K562 (cell line): ENCODE results near the gene IL4R. TPM values are rescaled to one million over a fixed set of nuclear protein-coding genes. Genes with fewer than 3 reads are reported as not detected.
A peak's percentile ranks its signal among the peaks of the same experiment; 100 is the strongest.

Source experiments
- ATAC-seq: fragments of 200-7000 bp; cut with Tn5 transposase; 3 replicates; pipeline ENCODE4 v1.9.1; 2020; ENCODE audit warnings: moderate library complexity
- BruUV-seq: library from RNA; stranded (reverse); fragments of 400-500 nt; replicated peaks from 2 replicates; lab custom pipeline; 2021; lab: Mats Ljungman, UMichigan
- CTCF ChIA-PET: fragments of 300-600 bp; formaldehyde crosslinking; extraction: SDS; loops from one replicate; lab custom pipeline; 2021; ENCODE audit warnings: low intra/inter-chr PET ratio; lab: Yijun Ruan, JAX
- POLR2A ChIA-PET: fragments of 300-600, 350-650 bp; sonication (Branson Sonifier 250); formaldehyde crosslinking; extraction: SDS; loops from one replicate; lab custom pipeline; 2021; ENCODE audit warnings: antibody characterized with exemption, inconsistent platforms; lab: Yijun Ruan, JAX
- DNase-seq, 4 experiments: peaks; one replicate each; pipeline versions ENCODE4 v3.0.0 to v3.0.0-alpha.2; 2011 to 2018; ENCODE audit warnings: low spot score in 3 of 4, mixed read lengths in 3 of 4; ENCODE audit errors: extremely low read depth in 1 of 4
- FAIRE-seq: peaks from 2 replicates; lab custom pipeline; 2011; peaks lifted over from hg19 to GRCh38; lab: Jason Lieb, UNC
- H2AFZ ChIP-seq: 2 replicates; pipeline ENCODE4 v1.6.0; 2011; ENCODE audit warnings: low read depth, low read length, control low read depth, inconsistent platforms
- H3K27ac ChIP-seq: fragments of 200-600 bp; 3 replicates; pipeline ENCODE4 v1.8.0; 2011; ENCODE audit warnings: low read depth, mild to moderate bottlenecking, control low read depth, inconsistent platforms, low read length, moderate library complexity, mixed read lengths; ENCODE audit errors: extremely low read depth
- H3K27me3 ChIP-seq, 2 experiments: fragments of 300-600 bp in 1 of 2; 2 replicates in 1 of 2; 3 replicates in 1 of 2; pipeline versions ENCODE4 v1.6.0 to v1.8.0; 2011; ENCODE audit warnings: inconsistent platforms in 2 of 2, low read length in 2 of 2, mild to moderate bottlenecking in 1 of 2, mixed read lengths in 1 of 2, moderate library complexity in 1 of 2; ENCODE audit not compliant: control insufficient read depth in 2 of 2, insufficient read depth in 2 of 2
- H3K36me3 ChIP-seq: fragments of 300-600 bp; 3 replicates; pipeline ENCODE4 v1.8.0; 2011; ENCODE audit warnings: mild to moderate bottlenecking, low read length, inconsistent platforms; ENCODE audit not compliant: control insufficient read depth, insufficient read depth
- H3K4me1 ChIP-seq, 2 experiments: fragments of 200-600 bp in 1 of 2; replicated peaks in 1 of 2; 2 replicates in 1 of 2; 3 replicates in 1 of 2; pipeline versions ENCODE4 v1.5.1 to v1.8.0; 2011; ENCODE audit warnings: inconsistent platforms in 2 of 2, low read length in 2 of 2, mild to moderate bottlenecking in 1 of 2, mixed read lengths in 1 of 2, moderate library complexity in 1 of 2; ENCODE audit not compliant: control insufficient read depth in 2 of 2, insufficient read depth in 2 of 2
- H3K4me2 ChIP-seq: 2 replicates; pipeline ENCODE4 v1.6.1; 2011; ENCODE audit warnings: low read length, control low read depth, inconsistent platforms, mixed read lengths; ENCODE audit not compliant: insufficient read depth
- H3K4me3 ChIP-seq: fragments of 200-600 bp; sonication (generic), shearing (Covaris generic); 2 replicates; pipeline ENCODE4 v1.5.1; 2016; ENCODE audit warnings: control low read depth, inconsistent platforms
- H3K79me2 ChIP-seq: fragments of 200-600 bp; 3 replicates; pipeline ENCODE4 v1.8.0; 2011; ENCODE audit warnings: low read length, inconsistent platforms; ENCODE audit not compliant: control insufficient read depth, insufficient read depth
- H3K9ac ChIP-seq, 2 experiments: 2 replicates each; pipeline versions ENCODE4 v1.6.0 to v1.6.1; 2011; ENCODE audit warnings: low read depth in 2 of 2, low read length in 2 of 2, control low read depth in 1 of 2, inconsistent platforms in 1 of 2, mild to moderate bottlenecking in 1 of 2, mixed read lengths in 1 of 2; ENCODE audit not compliant: insufficient read depth in 1 of 2
- H3K9me1 ChIP-seq: one replicate; pipeline ENCODE4 v1.6.0; 2011; ENCODE audit warnings: inconsistent platforms, mild to moderate bottlenecking, low read length, moderate library complexity; ENCODE audit not compliant: control insufficient read depth, insufficient read depth
- H3K9me3 ChIP-seq: replicated peaks from 2 replicates; pipeline ENCODE4 v1.5.1; 2011; ENCODE audit warnings: low read depth, low read length, inconsistent platforms; ENCODE audit not compliant: control insufficient read depth, insufficient read depth
- H4K20me1 ChIP-seq: replicated peaks from 2 replicates; pipeline ENCODE4 v1.6.1; 2011; ENCODE audit warnings: low read length, inconsistent platforms, mixed read lengths; ENCODE audit not compliant: control insufficient read depth, insufficient read depth
- CBFA2T2 ChIP-seq: fragments of 450-650 bp; conservative IDR thresholded peaks from 2 replicates; pipeline ENCODE4 v1.6.1; 2017; ENCODE audit warnings: mild to moderate bottlenecking
- DEAF1 ChIP-seq: fragments of 450-650 bp; formaldehyde crosslinking; IDR thresholded peaks from 2 replicates; pipeline ENCODE4 v1.4.0; 2020; ENCODE audit warnings: mild to moderate bottlenecking, moderate library complexity
- EHMT2 ChIP-seq: fragments of 450-650 bp; IDR thresholded peaks from 2 replicates; pipeline ENCODE4 v1.6.1; 2018; ENCODE audit warnings: antibody characterized with exemption
- SMARCC2 ChIP-seq: fragments of 450-650 bp; IDR thresholded peaks from 2 replicates; pipeline ENCODE4 v1.6.1; 2017; ENCODE audit warnings: antibody characterized with exemption, moderate library complexity, mild to moderate bottlenecking, low read depth
- SRSF9 ChIP-seq: fragments of 200-400 bp; formaldehyde crosslinking; IDR thresholded peaks from 2 replicates; pipeline ENCODE4 v1.6.1; 2017; ENCODE audit warnings: low read depth, low read length, borderline replicate concordance
- ZZZ3 ChIP-seq: fragments of 450-650 bp; IDR thresholded peaks from 2 replicates; pipeline ENCODE4 v1.6.1; 2016; ENCODE audit warnings: antibody characterized with exemption, mild to moderate bottlenecking, moderate library complexity
- WGBS: fragments of 100-300 bp; shearing (Covaris generic); methylation state at CpG from one replicate; pipeline ENCODE4 v1.1.6; 2016; ENCODE audit warnings: low coverage, mixed read lengths; ENCODE audit not compliant: insufficient coverage; ENCODE audit errors: missing lambda C conversion rate; 5-methylcytosine and 5-hydroxymethylcytosine counted together
- in situ Hi-C: fragments of 300-500 bp; cut with MboI; formaldehyde crosslinking; loops from 4 replicates; pipeline ENCODE4 v1.15.0; 2018; ENCODE audit warnings: inconsistent platforms, mixed read lengths
- intact Hi-C: fragments of 100-400 bp; cut with micrococcal nuclease; formaldehyde crosslinking; loops from 2 replicates; pipeline ENCODE4 v1.14.2; 2022
- polyA plus RNA-seq, 8 experiments: library from polyadenylated mRNA; depleted of rRNA in 4 of 8; stranded (reverse) in 5 of 8; unstranded in 3 of 8; fragments of >200 nt; fragmentation: Nextera tagmentation in 2 of 8; fragmentation: Illumina TruSeq in 1 of 8; extraction: Ambion mirVana in 2 of 8; extraction: Trizol in 1 of 8; gene quantifications; 2 replicates each; pipeline versions ENCODE4 v1.2.1 to v1.2.3, GENCODE V29; 2011 to 2014; ENCODE audit warnings: inconsistent platforms in 1 of 8, missing spikeins in 1 of 8
- total RNA-seq, 7 experiments: library from RNA; depleted of rRNA in 6 of 7; stranded (reverse); fragments of >200 nt in 6 of 7; fragmentation: Illumina TruSeq in 2 of 7; extraction: Trizol in 2 of 7; gene quantifications; 2 replicates each; pipeline versions ENCODE4 v1.2.1 to v1.2.3, GENCODE V29; 2011 to 2021; ENCODE audit warnings: low replicate concordance in 1 of 7
- TF ChIP-seq, protein P1 (sequence below): fragments of 250-450 bp; sonication (Bioruptor Pico); IDR thresholded peaks from 2 replicates; pipeline ENCODE4 v1.8.0; 2022; ENCODE audit warnings: inconsistent platforms, mild to moderate bottlenecking, moderate library complexity, borderline replicate concordance

The IL4R gene
- total and polyA plus RNA-seq, 9 of the 15 experiments (the other 6 are each of a cell fraction or from before 2014, with no cell fraction given) = 0.17 to 5.8 (median 3.3) TPM

GRCh38 chr16:27304881-27305745 is 8.7 kb upstream of the IL4R start (continued):
- TF ChIP-seq SRSF9 = no peak

- POLR2A ChIA-PET = no interaction called here
Measured at GRCh38 chr16:27305839-27306442, 7.8 kb upstream of the IL4R start.

More at GRCh38 chr16:27305839-27306442, 7.8 kb upstream of the IL4R start:
- DNase-seq (no peak), ATAC-seq (no peak), FAIRE-seq (no peak)
- CTCF ChIA-PET = no interaction called here
- H3K4me2 ChIP-seq = no peak overlapping the region
- no peak overlapping the region for H3K4me3 ChIP-seq
- H3K4me1 ChIP-seq = no peaks in the 10 kb centered on the region
- H3K27ac ChIP-seq = no peak overlapping the region
- intact Hi-C loops = no loop called here
- TF ChIP-seq SMARCC2 (no peak), DEAF1 (CRISPR knock-in tag) (no peak), EHMT2 (0 out of 2 replicates have a peak, but pooled peaks have one; percentile 24), CBFA2T2 (no peak), ZZZ3 (no peak)
- TF ChIP-seq, protein P1, sequence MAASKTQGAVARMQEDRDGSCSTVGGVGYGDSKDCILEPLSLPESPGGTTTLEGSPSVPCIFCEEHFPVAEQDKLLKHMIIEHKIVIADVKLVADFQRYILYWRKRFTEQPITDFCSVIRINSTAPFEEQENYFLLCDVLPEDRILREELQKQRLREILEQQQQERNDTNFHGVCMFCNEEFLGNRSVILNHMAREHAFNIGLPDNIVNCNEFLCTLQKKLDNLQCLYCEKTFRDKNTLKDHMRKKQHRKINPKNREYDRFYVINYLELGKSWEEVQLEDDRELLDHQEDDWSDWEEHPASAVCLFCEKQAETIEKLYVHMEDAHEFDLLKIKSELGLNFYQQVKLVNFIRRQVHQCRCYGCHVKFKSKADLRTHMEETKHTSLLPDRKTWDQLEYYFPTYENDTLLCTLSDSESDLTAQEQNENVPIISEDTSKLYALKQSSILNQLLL (CRISPR knock-in tag) = no peak
- H3K9me3 ChIP-seq = no peaks in the 10 kb centered on the region
- no peak overlapping the region for H2AFZ ChIP-seq
- 13% methylated on average over 5 of the region's 9 CpGs for WGBS
- H3K36me3 ChIP-seq = no peaks in the 10 kb centered on the region
- peaks cover 9 to 14% of the 10 kb centered on the region in 2 experiments; a peak in 4 of 5 replicates for H3K27me3 ChIP-seq
- in situ Hi-C loops = loop anchor here (5.0 kb wide), 1 partner anchor 64 kb away; no protein-coding TSS in a partner anchor
- no peak overlapping the region for H3K9ac ChIP-seq
- BruUV-seq = no TSS peak
- no peaks in the 10 kb centered on the region for H4K20me1 ChIP-seq
- H3K9me1 ChIP-seq = no peaks in the 10 kb centered on the region
- no peaks in the 10 kb centered on the region for H3K79me2 ChIP-seq
